Glomerular visceral epithelial cell (primary cell): ENCODE measurements around the gene POLK.
"Not testable (repeated sequence)": the region's sequence is repeated elsewhere in the genome, so short reads cannot be mapped to it uniquely, and the experiment has no call there.

Experiments used
- DNase-seq: peaks from one replicate; pipeline ENCODE4 v3.0.0-alpha.2; 2016; ENCODE audit errors: extremely low spot score

Gene POLK

GRCh38 chr5:75511435-75512382 lies at the start of gene POLK, which contains the start of gene CERT1:
Gene POLK (plus strand): TSS chr5:75511891.
Gene CERT1 (minus strand): TSS chr5:75511629. CDS start chr5:75511207, 422 bp downstream.
- DNase-seq: peak; percentile 99

- DNase-seq: peak; percentile 11
Measured at GRCh38 chr5:75463726-75464125, 48.0 kb upstream of the POLK start.

GRCh38 chr5:75465480-75465879 lies 46.2 kb upstream of the POLK start:
- no peak for DNase-seq

- no peak for DNase-seq
Measured at GRCh38 chr5:75466006-75466716, 45.5 kb upstream of the POLK start.

- DNase-seq: no peak
Measured at GRCh38 chr5:75468593-75468992, 43.1 kb upstream of the POLK start.

- DNase-seq: no peak
Measured at GRCh38 chr5:75469017-75469416, 42.7 kb upstream of the POLK start.

GRCh38 chr5:75471193-75471592 lies 40.5 kb upstream of the POLK start:
- no peak for DNase-seq

- no peak for DNase-seq
Measured at GRCh38 chr5:75472973-75473372, 38.7 kb upstream of the POLK start.

GRCh38 chr5:75473463-75473862 lies 38.2 kb upstream of the POLK start:
- peak; percentile 54 for DNase-seq

- no peak for DNase-seq
Measured at GRCh38 chr5:75475364-75475763, 36.3 kb upstream of the POLK start.

- no peak for DNase-seq
Measured at GRCh38 chr5:75481024-75481423, 30.7 kb upstream of the POLK start.

GRCh38 chr5:75482482-75482881 lies 29.2 kb upstream of the POLK start:
- DNase-seq: no peak

GRCh38 chr5:75484605-75485004 lies 27.1 kb upstream of the POLK start:
- DNase-seq: no peak

- DNase-seq: not testable (repeated sequence)
Measured at GRCh38 chr5:75489847-75490246, 21.8 kb upstream of the POLK start.

- no peak for DNase-seq
Measured at GRCh38 chr5:75491621-75492020, 20.1 kb upstream of the POLK start.

- DNase-seq: no peak
Measured at GRCh38 chr5:75496026-75496425, 15.7 kb upstream of the POLK start.

GRCh38 chr5:75498208-75498777 lies 13.4 kb upstream of the POLK start:
- DNase-seq: no peak

GRCh38 chr5:75498875-75499274 lies 12.8 kb upstream of the POLK start:
- DNase-seq: not testable (repeated sequence)

GRCh38 chr5:75505112-75505511 lies 6.6 kb upstream of the POLK start:
- not testable (repeated sequence) for DNase-seq

GRCh38 chr5:75507841-75508240 lies 3.9 kb upstream of the POLK start:
- DNase-seq: no peak

- DNase-seq: no peak
Measured at GRCh38 chr5:75509546-75509945, 2.1 kb upstream of the POLK start.

- peak; percentile 50 for DNase-seq
Measured at GRCh38 chr5:75509956-75510355, 1.7 kb upstream of the POLK start.
